ENCODE data around the gene TPRG1L. TPM values are rescaled to one million over a fixed set of nuclear protein-coding genes. Genes with fewer than 3 reads are reported as not detected.

Gene TPRG1L
- total RNA-seq, 1 donor from 2014 or later: 16.5 TPM

Other genes with a start within 250 kb of the TPRG1L start
- 5.4 TPM for gene ARHGEF16, start 170.3 kb upstream of the TPRG1L start, total RNA-seq
- gene MEGF6, start 13.5 kb upstream of the TPRG1L start, total RNA-seq: 62.5 TPM
- gene WRAP73, start 25.1 kb downstream of the TPRG1L start, total RNA-seq: 12.2 TPM
- 2.1 TPM for gene TP73, start 27.5 kb downstream of the TPRG1L start, total RNA-seq
- not detected for gene CCDC27, start 127.4 kb downstream of the TPRG1L start, total RNA-seq
- 2.5 TPM for gene SMIM1, start 147.7 kb downstream of the TPRG1L start, total RNA-seq
- 24.4 TPM for gene LRRC47, start 171.5 kb downstream of the TPRG1L start, total RNA-seq
- 30.7 TPM for gene CEP104, start 232.2 kb downstream of the TPRG1L start, total RNA-seq
- gene DFFB, start 232.5 kb downstream of the TPRG1L start, total RNA-seq: 4.1 TPM